Panc1 (cell line): Measurements from ENCODE around the gene BUD31.

Experiments used
- CTCF ChIP-seq: fragments of 450-650 bp; IDR thresholded peaks from 2 replicates; pipeline ENCODE4 v1.5.1; 2017; ENCODE audit warnings: mild to moderate bottlenecking
- POLR2AphosphoS5 ChIP-seq: IDR thresholded peaks from 2 replicates; pipeline ENCODE4 v1.6.1; 2012; ENCODE audit warnings: mild to moderate bottlenecking, low read depth, low read length, moderate library complexity

GRCh38 chr7:99422186-99422585 lies 13.4 kb downstream of the BUD31 start:
- TF ChIP-seq CTCF (no peak), POLR2AphosphoS5 (no peak)
